SK-N-MC (cell line): ENCODE data around the gene LRRIQ1.

Source experiments
- EZH2 ChIP-seq: fragments of 200-600 bp; sonication (generic); IDR thresholded peaks from one replicate; pipeline ENCODE4 v1.6.1; 2017; ENCODE audit warnings: antibody characterized with exemption
- POLR2AphosphoS5 ChIP-seq: IDR thresholded peaks from 2 replicates; pipeline ENCODE4 v1.6.1; 2012; ENCODE audit warnings: mild to moderate bottlenecking, low read depth, low read length, borderline replicate concordance

- TF ChIP-seq POLR2AphosphoS5 (no peak), EZH2 (no peak)
Measured at GRCh38 chr12:85130646-85131045, 94.5 kb downstream of the LRRIQ1 start.
